Astrocyte of the cerebellum (primary cell): Measurements from ENCODE around the gene CIART.

Experiments
- DNase-seq: peaks from one replicate; pipeline ENCODE4 v3.0.0-alpha.2; 2011; ENCODE audit warnings: low read depth
- H3K4me3 ChIP-seq: 2 replicates; pipeline ENCODE4 v1.5.1; 2011; ENCODE audit warnings: mild to moderate bottlenecking, low read depth, low read length, moderate library complexity
- CTCF ChIP-seq: IDR thresholded peaks from 2 replicates; pipeline ENCODE4 v1.5.1; 2012; ENCODE audit warnings: low read length, low read depth, moderate library complexity, mild to moderate bottlenecking; ENCODE audit errors: missing control alignments
- in situ Hi-C: cut with HindIII; loops from 2 replicates; pipeline ENCODE4 v1.10.0; 2017; ENCODE audit warnings: low sequenced_read_pairs

Gene CIART

DNA sequence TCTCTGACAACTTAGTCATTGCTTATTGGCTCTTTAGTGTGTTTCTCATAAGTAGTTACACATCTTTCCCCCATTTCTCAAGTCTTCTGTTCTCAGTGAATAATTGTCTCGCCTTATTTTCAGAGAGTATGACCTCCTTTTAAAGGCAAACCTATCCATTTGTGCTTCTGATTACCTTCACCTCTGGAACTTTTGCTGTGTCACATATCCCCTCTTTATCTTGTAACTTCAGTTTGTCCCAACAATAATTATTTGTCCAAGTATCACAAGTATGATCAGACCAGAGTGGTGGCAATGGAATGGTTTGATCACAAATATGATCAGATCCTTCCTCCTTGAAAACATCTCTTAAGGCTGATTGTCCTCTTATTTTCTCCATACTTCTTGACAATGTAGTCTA, 6.0 kb downstream of the CIART start:
- no peak overlapping the region for H3K4me3 ChIP-seq
- in situ Hi-C loops, result no loop called here
- TF ChIP-seq CTCF, result no peak
- DNase-seq, result no peak

GRCh38 chr1:150288822-150289221, 6.5 kb downstream of the CIART start:
- no peak for TF ChIP-seq CTCF
- no peak overlapping the region for H3K4me3 ChIP-seq
- no peak for DNase-seq
- in situ Hi-C loops, result no loop called here

DNA sequence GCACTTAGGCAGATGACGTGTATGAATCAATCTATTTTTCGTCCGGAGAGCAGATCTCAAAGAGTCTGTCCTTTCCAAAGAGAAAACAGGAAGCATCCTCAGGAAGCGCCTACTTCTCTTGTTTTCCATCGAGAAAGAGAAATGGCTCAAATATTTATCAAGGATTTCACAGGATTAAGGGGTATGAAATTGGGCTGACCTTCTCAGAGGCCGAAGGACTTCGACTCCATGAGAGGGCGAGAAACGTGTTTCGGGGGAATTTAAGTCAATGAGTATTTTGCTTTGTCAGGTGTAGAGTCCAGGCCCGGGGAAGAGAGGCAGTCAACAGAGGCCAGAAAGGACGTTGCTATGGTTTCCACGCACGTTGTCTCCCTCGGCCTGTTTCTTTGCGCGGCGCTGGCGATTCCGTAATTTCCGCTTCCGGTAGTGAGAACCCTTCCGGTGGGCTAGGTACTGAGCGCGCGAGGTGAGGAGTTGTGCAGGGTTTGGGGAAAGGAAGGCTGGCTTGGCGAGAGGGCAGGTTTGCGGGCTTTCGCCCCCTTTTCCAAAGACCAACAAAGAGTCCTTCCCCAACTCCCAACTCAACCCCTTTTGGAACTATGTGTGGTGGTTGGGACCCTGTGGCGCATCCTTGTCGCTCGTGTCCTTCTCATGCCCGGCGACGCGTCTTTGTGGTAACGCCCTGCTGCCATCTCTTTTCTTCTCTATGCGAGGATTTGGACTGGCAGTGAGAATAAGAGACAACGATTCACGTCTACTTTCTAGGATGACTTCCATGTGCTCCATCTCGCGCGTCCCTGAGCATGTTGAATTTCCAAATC, 11.3 kb downstream of the CIART start, which contains the start of gene MRPS21:
Gene MRPS21 (plus strand): TSS at position 429 of the 821 bp plus-strand sequence. CDS start 506 bp downstream, outside the sequence.
- TF ChIP-seq CTCF, result no peak
- in situ Hi-C loops, result no loop called here
- peak; percentile 70 for DNase-seq
- H3K4me3 ChIP-seq, result peak within 1 kb of the TSS; percentile 83

- no peak for TF ChIP-seq CTCF
- DNase-seq, result no peak
- in situ Hi-C loops, result no loop called here
- H3K4me3 ChIP-seq, result no peak overlapping the region
Observed at GRCh38 chr1:150295476-150295875, 13.1 kb downstream of the CIART start.

- no peak for TF ChIP-seq CTCF
- no peak overlapping the region for H3K4me3 ChIP-seq
- in situ Hi-C loops, result no loop called here
- no peak for DNase-seq
Observed at GRCh38 chr1:150299716-150300115, 17.4 kb downstream of the CIART start.

GRCh38 chr1:150302338-150302737, 20.0 kb downstream of the CIART start:
- H3K4me3 ChIP-seq, result no peak overlapping the region
- in situ Hi-C loops, result no loop called here
- no peak for DNase-seq
- no peak for TF ChIP-seq CTCF
